ENCODE data around the gene GKN2. TPM values are rescaled to one million over a fixed set of nuclear protein-coding genes. Genes with fewer than 3 reads are reported as not detected.
A peak's percentile ranks its signal among the peaks of the same experiment; 100 is the strongest.
"Not testable (repeated sequence)": the region's sequence is repeated elsewhere in the genome, so short reads cannot be mapped to it uniquely, and the experiment has no call there.

Gene GKN2
- polyA plus RNA-seq, 10 donors = 0.11 to 0.15 TPM; not detected in 8

- no peak for DNase-seq
Observed at GRCh38 chr2:68921646-68922045, 31.0 kb downstream of the GKN2 start.

- no peak for DNase-seq
Observed at GRCh38 chr2:68920481-68921170, 32.1 kb downstream of the GKN2 start.

GRCh38 chr2:68918497-68918896, 34.2 kb downstream of the GKN2 start:
- no peak for DNase-seq

GRCh38 chr2:68917034-68917718, 35.5 kb downstream of the GKN2 start:
- no peak for DNase-seq

GRCh38 chr2:68916226-68916625, 36.5 kb downstream of the GKN2 start:
- DNase-seq = no peak

- no peak for DNase-seq
Observed at GRCh38 chr2:68915393-68915792, 37.3 kb downstream of the GKN2 start.

GRCh38 chr2:68913359-68913758, 39.3 kb downstream of the GKN2 start:
- DNase-seq = no peak

GRCh38 chr2:68912732-68913131, 40.0 kb downstream of the GKN2 start:
- DNase-seq = no peak

- no peak for DNase-seq
Observed at GRCh38 chr2:68912111-68912510, 40.6 kb downstream of the GKN2 start.

GRCh38 chr2:68911709-68912108, 41.0 kb downstream of the GKN2 start:
- DNase-seq = no peak

- no peak for DNase-seq
Observed at GRCh38 chr2:68911246-68911645, 41.4 kb downstream of the GKN2 start.

GRCh38 chr2:68909793-68910674, 42.7 kb downstream of the GKN2 start:
- DNase-seq = peak; percentile 53 to 82 (median 73)

- DNase-seq = peak; percentile 34 to 57 (median 42)
Observed at GRCh38 chr2:68908392-68908970, 44.2 kb downstream of the GKN2 start.

- no peak for DNase-seq
Observed at GRCh38 chr2:68907920-68908253, 44.8 kb downstream of the GKN2 start.

- DNase-seq = no peak
Observed at GRCh38 chr2:68907232-68907919, 45.3 kb downstream of the GKN2 start.

- DNase-seq = no peak
Observed at GRCh38 chr2:68906716-68907115, 46.0 kb downstream of the GKN2 start.

GRCh38 chr2:68905116-68905515, 47.6 kb downstream of the GKN2 start:
- DNase-seq = no peak

GRCh38 chr2:68901561-68901960, 51.1 kb downstream of the GKN2 start:
- no peak for DNase-seq

- no peak for DNase-seq
Observed at GRCh38 chr2:68901199-68901514, 51.5 kb downstream of the GKN2 start.

GRCh38 chr2:68900496-68901198, 52.0 kb downstream of the GKN2 start:
- DNase-seq = no peak

GRCh38 chr2:68895981-68896380, 56.7 kb downstream of the GKN2 start:
- DNase-seq = not testable (repeated sequence)
